Muscle of back (tissue), 11 donors: ENCODE results near the gene SNX30. TPM values are rescaled to one million over a fixed set of nuclear protein-coding genes. Genes with fewer than 3 reads are reported as not detected.

ENCODE experiments used
- DNase-seq, 3 donors: peaks; one replicate each; pipeline versions ENCODE4 v3.0.0 to v3.0.0-alpha.2; 2013
- polyA plus RNA-seq, 10 donors: library from polyadenylated mRNA; unstranded; fragments of 120-200 nt; gene quantifications; one replicate each; pipeline ENCODE4 v1.2.1, GENCODE V29; 2013; ENCODE audit not compliant: insufficient read length in 10 of 10

SNX30 gene
- polyA plus RNA-seq, 10 donors = 8.0 to 11.4 (median 10.4) TPM

DNA sequence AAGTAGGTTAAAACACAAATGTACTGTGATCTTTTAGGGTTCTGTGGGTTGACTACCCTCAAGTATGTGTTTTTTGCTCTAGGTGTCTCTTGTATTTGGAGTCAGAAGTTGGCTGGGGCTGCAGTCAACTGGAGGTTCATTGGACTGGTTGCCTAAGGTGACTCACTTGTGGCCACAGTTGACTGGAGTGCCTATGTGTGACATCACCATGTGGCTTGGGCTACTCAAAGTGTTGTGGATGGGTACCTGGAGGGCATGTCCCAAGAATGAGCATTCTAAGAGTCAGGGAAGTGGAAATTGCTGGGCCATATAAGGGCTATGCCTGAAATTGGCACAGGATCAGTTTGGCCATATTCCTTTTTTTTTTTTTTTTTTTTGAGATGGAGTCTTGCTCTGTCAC is 27.4 kb downstream of the SNX30 start:
- no peak for DNase-seq

DNA sequence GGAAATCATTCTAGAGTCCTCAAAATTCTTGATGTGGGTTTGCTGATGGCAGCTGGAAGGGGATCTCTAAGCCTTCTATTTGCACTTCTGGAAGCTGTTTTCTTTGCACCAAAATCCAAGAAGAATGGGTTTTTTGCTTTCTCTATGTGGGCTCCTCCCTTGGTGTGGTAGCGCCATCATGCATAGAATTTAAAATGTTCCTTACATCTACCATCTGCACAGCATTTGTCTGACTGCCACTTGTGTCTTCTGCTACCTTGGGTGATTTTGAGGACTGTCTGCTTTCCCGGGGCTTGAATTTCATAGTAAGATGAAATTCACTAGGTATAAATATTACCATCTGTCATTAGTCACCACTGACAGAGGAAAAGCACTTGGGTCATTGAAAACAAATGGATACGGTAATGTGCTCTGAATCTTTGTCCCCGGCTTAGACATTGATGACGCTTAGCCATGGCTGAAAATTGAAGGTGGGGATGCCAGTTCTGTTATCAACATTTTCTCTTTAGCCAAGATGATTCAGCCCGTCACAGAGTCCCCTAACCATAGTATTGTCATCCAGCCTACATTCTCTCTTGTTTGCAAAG is 30.0 kb downstream of the SNX30 start:
- DNase-seq = no peak

DNA sequence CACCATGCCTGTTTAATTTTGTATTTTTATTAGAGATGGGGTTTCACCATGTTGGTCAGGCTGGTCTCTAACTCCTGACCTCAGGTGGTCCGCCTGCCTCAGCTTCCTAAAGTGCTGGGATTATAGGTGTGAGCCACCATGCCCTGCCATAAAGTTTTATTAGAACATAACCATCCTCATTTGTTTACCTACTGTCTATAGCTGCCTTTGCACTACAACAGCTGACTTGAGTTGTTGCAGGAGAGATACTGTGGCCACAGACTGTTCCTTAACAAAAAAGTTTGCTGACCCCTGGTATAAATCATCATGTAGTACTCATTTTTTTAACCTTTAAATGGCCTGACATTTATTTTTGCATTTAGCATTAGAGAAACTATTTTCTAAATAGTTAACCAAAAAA is 31.7 kb downstream of the SNX30 start:
- DNase-seq = no peak

DNA sequence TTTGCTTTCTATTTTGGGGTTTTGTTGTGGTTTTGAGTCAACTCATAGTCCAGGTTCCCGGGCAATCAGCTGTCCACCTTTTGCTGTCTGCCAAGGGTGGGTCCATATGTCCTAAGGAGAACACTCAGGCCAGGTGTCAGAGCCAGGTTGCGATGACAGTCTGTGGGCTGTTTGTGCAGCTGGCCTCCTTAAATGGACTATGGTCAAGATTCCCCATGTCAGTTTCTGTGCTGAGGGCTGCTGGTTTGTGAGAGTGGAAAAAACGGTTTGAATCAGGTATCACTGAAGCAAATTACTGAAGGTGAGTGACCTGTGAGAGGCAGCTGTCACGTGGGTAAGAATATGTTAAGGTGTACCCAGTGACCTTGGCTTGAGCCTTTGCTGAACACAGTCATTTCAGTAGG is 33.0 kb downstream of the SNX30 start:
- DNase-seq = no peak

DNA sequence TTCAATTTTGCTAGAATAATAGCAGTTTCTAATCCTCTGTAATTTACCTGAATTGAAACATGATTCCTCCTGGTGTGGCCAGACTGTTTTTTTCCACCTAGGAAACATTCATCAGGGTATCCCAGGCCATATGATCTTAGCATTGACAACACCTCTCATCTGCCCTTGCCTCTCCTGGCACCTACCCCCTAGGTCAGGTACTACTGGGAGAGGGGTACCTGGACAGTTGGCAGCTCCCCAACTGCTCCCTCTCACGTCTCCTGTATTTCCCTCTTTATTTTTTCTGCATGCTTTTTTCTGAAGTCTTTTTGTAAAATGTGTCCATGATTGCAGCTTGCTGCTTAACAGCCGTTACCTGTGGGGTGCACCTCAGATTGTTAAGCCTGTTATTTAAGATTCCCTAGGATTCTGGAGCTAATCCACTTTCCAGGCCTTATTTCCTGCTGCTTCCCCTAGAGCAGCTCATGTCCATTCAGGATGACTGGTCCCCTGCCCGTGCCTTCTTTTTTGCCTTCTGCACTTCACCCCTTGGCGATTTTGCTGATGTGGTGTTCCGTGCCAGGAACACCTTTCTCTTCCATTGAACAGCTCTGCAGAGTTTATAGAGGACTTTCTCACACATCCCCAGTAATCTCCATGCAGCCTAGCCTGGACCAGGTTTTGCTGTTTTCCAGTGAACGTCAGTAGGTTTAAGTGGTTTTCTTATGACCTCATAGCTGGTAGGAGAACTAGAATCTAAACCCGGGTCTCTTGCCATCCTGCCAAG is 33.6 kb downstream of the SNX30 start:
- peak in 1 of 3 donors; percentile 38 for DNase-seq

DNA sequence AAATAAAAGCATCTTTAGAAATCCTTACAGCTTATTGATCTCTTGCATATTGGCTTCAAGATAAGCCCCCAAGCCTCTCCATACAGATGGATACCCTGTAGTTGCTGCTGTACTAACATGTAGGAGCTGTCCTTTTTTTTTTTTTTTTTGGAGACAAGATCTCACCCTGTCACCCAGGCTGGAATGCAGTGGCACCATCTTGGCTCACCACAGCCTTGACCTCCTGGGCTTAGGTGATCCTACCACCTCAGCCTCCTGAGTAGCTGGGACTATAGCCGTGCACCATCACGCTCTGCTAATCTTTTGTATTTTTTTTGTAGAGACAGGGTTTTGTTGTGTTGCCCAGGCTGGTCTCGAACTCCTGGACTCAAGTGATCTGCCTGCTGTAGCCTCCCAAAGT is 35.4 kb downstream of the SNX30 start:
- DNase-seq = no peak

DNA sequence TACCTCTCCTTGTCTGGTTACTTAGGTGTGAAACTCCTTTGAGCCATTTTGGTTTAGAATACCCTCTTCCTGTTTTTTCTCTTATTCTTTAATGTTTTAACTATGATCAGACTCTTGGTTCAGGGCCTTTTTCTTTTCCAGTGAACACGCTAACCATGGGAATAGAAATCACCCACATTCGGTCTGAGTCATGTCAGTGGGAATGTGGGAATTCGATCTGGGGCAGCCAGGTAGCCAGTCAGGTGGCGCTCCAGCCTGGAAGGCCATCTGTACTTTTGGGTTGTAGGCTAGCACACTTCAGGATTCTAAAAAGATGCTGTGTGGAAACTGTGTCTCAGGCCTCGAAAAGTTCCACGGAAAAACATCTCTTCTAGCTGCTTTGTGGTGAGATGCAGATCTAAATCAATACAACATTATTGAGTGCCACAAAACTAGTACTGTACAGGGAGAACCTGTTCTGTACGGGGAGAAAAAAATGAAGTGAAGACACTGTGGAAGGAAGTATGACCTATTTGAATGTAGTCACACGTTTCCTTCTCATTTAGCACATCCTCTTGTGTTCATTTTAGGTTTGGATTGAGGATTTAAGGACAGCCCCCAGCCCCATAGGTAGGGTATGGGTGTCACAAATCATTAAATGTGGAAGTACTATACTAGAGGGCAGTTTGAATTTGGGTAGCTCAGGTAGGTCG is 36.4 kb downstream of the SNX30 start:
- DNase-seq = no peak

DNA sequence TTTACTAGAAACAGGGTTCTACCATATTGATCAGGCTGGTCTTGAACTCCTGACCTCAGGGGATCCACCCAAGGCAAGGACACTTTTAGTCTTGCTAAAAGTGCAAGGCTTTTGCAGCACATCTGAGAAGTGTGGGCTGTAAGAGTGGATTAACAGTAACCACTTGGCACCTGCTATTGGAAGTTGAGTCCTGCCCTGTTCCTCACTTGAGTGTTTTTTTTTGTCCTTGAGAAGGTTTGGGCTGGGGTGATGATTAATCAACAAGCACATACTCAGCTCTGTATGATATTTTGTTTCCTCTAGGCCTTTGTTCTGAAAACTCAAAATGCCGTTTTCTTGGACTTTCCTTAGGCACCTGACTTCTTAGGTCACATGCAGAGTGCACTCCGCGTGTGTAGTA is 37.4 kb downstream of the SNX30 start:
- DNase-seq = no peak

DNA sequence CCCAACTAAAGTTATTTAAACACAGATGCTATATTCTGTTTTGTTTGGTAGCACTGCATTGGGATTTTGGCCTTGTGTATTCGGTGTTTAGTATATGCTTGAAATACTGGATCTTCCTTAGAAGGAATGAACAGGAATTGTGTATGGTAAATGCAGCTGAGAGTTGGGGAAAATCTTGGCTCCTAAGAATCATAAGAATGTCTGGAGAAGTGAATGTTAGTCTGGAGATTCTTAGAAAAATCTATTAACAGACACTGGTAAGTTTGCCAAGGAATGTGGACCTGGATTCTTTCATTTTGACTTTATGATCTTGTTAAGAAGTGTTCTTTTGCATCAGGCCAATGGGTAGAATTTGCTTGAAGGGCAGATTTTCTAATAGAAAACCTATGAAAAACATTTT is 38.9 kb downstream of the SNX30 start:
- peak; percentile 44 to 59 (median 58) for DNase-seq

DNA sequence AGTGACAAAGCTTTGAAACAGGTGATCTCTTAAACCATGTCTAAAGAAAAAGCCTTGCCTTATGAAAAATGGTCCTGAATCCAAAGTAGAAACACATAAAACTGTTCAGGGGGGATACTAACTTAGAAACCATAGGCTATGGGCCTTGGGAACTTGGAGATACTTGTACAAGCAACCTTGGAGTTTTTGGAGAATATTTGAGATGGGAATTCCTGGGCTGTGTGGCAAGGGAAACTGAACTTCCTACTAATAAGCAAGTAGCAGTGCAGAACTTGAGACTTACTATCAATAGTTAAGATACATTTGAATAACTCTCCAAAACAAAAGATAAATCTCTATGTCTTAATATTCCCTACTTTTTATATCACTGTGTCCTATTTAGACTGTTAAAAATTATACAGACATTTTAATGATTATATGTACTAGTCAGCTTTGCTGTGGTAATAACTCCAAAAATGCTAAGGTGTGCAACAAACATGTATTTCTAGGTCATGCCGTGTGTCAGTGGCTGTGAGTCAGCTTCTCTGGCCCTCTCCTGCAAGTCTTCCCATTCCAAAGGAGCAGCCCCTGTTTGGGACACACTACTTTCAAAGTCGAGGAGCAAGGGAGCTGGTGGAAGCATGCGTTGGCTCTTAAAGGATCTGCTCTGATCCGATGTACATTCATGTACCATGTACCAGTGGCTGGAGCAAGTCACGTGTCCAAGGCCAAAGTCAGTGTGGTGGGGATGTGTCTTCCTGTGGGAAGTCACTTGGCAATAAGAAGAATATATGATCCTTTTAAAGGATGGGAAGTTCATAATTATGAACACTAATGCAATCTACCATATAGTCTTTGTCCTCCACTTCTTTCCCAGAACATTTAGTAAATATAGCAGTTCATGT is 39.6 kb downstream of the SNX30 start:
- DNase-seq = no peak

DNA sequence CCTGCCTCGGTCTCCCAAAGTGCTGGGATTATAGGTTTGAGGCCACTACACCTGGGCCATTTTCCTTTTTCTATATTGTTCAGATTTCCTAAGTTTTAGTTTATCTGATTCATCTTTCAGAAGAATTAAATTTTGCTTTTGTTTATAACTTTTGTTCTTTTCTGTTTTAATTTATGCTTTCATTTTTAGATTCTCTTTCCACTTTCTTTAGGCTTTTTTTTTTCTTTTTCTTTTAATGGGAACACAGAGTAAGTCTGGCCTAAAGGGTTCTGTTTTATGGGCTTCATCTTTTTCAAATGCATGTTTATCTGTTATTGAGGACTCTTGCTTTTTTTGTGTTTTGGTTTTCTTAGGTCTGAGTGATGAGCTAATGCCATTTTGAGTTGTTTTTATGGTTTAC is 42.1 kb downstream of the SNX30 start:
- no peak for DNase-seq

DNA sequence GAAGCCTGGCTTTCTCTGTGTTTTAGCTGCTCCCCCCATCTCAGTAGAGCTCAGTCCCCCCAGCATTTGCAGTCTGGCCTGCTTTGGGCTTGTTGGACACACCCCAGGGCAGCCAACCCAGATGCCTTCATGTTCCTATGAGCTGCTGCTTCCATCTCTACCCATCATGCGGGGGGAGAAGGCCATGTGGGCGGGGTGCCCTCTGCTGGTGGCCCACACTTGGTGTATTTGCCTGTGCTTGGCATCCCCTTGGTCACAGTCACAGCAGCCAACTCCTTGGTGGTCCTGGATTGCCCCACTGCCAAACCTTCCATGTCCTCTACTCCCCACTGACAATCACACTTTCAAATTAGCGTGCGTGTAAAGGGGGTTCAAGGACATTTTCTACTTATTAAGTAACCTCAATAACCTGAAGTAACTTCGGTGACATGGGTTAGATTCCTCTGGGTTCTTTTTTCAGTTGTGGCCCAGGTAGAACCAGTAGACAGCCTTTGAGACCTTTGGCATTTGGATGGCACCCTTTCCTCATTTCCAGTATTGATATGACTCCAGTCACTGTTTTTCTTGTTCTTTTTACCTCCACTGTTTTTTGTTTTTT is 42.8 kb downstream of the SNX30 start:
- peak in 1 of 3 donors; percentile 20 for DNase-seq

DNA sequence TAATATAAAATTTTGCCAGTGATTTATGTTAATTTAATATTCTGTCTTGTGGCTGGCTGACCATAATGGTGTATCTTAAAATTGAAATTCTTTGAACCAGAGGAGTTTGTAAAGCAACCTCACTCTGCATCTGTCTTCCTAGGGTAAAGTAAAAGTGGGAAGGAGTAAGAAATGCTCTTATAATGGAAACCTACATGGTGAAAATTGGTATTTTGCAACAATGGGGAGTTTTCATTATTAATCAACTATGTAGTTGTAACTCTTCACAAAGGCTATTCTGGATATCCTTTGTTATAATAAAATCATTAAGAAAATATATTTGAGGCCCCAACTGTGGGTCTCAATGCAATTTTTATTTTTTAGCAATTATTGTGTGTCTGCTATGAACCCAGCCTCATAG is 44.2 kb downstream of the SNX30 start:
- DNase-seq = no peak

DNA sequence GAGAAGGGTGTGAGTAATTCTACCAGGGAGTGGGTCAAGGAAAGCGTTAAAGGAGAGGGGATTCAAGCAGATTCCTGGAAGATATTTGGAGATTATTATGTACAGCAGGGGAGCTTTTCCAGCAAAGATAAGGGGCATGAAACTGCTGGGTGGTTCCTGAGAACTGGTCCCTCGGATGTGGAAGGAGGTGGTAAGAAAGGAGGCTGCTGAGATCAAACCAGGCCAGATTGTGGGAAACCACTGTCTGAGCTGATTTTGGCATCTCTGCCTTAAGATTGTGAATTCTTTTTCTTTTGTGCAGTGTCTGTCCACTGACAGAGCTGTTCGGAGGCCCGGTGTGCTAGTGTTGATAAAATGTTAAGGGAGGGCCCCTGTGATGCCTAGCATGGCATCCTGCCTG is 45.4 kb downstream of the SNX30 start:
- no peak for DNase-seq

DNA sequence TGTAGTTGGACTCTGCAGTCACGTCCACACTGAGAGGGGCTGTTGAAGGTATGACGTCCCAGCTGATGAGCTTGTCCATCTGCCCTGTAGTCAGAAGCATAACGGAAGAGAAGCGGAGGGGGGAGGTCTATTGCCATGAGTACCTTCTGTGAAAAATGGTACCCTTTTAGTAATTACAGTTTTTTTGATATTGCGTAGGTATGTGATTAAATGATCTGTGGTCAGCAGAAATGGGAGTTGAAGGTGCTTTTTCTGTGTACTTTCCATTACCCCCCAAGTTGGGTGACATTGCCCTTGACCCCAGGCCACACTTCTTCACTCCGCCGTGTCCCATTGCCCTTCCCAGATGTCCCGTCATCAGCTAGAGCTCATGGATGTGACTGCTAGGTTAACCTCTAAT is 45.9 kb downstream of the SNX30 start:
- DNase-seq = no peak

DNA sequence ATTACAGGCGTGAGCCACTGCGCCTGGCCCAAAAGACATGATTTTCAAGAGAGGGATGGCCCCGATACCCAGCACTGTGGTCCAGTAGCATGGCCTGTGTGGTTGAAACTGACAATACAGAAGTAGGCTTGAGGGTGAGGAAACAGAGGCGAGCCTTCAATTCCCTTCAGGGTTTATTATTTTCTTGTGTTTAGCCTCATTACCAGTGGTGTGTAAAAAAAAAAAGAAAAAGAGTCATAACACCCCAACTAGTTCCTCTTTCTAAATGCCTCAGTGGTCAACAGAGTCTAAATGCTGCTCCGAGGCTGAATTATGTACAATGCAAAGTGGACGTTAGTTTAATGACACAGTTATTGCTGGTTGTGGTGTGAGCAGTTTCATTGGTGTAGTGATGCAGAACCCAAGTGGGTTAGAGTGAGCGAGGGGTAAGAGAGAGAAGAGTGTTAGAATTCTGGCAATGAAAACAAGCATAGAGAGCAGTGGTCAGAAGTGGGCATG is 58.8 kb downstream of the SNX30 start:
- DNase-seq = no peak

DNA sequence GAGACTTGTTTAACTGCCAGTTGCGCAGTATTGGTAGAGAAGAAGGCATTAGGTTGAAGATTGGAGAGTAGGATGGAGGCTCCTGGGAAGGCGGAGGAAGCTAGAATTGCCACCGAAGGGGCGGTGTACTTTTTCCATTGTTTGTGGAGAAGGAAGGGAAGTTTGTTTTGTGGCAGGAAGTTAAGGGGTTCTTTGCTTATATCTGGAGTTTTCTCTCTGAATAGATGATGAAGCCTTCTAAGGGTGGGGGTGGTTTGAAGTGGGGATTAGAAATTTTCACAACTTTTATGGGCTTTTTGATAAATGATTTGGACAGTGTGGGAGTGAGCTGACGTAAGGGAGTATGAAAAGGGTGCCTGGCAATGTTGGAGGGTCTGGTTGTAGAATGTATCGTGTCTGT is 59.3 kb downstream of the SNX30 start:
- no peak for DNase-seq

DNA sequence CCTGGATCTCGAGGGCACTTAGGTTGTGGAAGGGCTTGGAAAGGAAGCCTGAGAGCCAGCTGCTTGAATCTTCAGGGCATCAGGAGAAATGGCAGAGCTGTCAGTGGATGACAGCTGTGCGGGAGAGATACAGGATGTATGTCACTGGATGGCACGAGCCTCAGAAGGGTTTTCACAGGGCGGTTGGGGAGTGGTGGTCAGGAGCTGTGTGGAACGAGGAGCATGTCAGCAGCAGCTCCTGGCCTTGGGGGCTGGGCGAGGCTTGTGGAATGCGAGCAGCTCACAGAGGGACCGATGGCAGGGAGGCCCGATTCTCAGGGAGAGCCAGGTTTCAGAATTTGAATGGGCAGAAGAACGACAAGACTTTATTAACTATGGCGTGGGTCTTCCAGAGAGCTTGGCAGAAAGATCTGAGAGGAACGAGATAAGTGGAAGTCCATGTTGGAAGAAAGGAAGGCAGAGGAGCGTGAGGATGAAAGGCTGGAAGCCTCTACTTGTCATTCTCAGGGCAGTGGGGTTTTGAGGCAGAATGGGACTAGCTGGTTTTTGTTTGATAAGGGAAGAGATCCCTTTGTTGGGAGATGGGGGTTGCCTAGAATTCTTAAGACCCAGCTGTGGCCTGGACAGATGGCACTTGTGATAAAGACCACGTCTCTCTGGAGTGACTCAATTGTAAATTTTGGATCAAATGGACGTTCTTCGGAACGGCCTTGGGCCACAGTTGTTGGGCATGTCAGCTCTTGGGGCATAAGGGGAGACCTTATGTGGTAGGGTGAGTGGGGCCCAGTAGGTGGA is 60.3 kb downstream of the SNX30 start:
- DNase-seq = no peak

DNA sequence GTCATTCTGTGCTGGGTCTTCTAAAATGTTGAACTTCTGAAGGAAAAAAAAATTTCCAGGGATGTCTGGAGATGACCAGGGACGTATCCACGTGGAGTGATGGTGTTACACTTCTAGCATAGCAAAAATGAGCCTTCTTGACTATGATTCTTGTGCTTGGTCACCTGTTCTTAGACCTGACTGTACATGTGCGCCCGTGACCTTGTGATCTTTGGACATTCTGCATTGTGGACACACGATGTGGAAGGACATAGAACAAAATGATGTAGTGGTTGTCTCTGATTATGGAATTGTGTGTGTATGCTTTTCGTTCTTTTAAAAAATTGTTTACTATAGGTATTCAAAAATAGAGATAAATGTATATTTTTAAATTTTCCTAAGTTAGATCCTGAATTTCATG is 61.0 kb downstream of the SNX30 start:
- no peak for DNase-seq

DNA sequence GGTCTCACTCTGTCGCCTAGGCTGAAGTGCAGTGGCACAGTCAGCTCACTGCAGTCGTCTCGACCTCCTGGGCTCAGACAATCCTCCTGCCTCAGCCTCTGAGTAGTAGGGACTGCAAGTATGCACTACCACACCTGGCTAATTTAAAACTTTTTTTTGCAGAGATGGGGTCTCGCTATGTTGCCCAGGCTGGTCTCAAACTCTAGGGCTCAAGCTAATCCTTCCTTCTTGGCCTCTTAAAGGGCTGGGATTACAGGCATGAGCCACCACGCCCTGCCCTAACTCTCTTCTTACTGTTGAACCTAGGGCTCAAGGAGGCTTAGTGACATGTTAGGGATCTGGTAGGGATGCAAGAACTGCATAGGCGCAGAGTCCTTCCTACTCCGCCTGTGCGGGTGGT is 65.3 kb downstream of the SNX30 start:
- no peak for DNase-seq

DNA sequence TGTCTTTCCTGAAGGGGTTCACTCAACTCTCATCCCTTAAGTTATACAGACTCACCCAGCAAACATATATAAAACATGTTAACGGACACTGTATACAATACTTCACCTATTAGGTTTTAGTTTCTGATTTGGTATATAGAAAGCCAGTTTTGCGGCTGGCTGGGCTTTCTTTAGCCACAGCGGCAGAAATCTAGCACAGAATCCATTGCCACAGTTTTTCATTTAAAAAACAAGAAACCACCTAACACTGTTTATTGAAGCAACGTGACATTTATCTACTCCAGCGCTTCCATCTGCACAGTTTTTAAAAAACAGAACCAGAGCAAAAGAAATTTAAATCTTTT is 67.3 kb downstream of the SNX30 start:
- no peak for DNase-seq
